HG03139 (cell line): ENCODE data around the gene HIPK2.

Experiments used
- ATAC-seq: cut with Tn5 transposase; IDR thresholded peaks from one replicate; pipeline ENCODE4 v1.9.1; 2021; ENCODE audit not compliant: unreplicated experiment

HIPK2 gene

GRCh38 chr7:139753081-139753692 lies 24.6 kb downstream of the HIPK2 start:
- no peak for ATAC-seq

- ATAC-seq = no peak
Measured at GRCh38 chr7:139752604-139753003, 25.2 kb downstream of the HIPK2 start.

GRCh38 chr7:139752148-139752547 lies 25.6 kb downstream of the HIPK2 start:
- no peak for ATAC-seq

GRCh38 chr7:139750459-139751095 lies 27.2 kb downstream of the HIPK2 start:
- ATAC-seq = no peak

- no peak for ATAC-seq
Measured at GRCh38 chr7:139749545-139749944, 28.3 kb downstream of the HIPK2 start.

GRCh38 chr7:139748941-139749340 lies 28.9 kb downstream of the HIPK2 start:
- ATAC-seq = no peak

- no peak for ATAC-seq
Measured at GRCh38 chr7:139748373-139748765, 29.4 kb downstream of the HIPK2 start.

GRCh38 chr7:139747662-139748372 lies 30.0 kb downstream of the HIPK2 start:
- ATAC-seq = no peak

- ATAC-seq = no peak
Measured at GRCh38 chr7:139746652-139747051, 31.1 kb downstream of the HIPK2 start.

- no peak for ATAC-seq
Measured at GRCh38 chr7:139745678-139746143, 32.1 kb downstream of the HIPK2 start.

GRCh38 chr7:139744768-139745677 lies 32.8 kb downstream of the HIPK2 start:
- ATAC-seq = no peak

- ATAC-seq = no peak
Measured at GRCh38 chr7:139743967-139744767, 33.6 kb downstream of the HIPK2 start.

- no peak for ATAC-seq
Measured at GRCh38 chr7:139743267-139743966, 34.4 kb downstream of the HIPK2 start.

- ATAC-seq = no peak
Measured at GRCh38 chr7:139741789-139742344, 35.9 kb downstream of the HIPK2 start.

GRCh38 chr7:139741239-139741638 lies 36.6 kb downstream of the HIPK2 start:
- ATAC-seq = no peak

GRCh38 chr7:139739863-139740597 lies 37.8 kb downstream of the HIPK2 start:
- no peak for ATAC-seq

- ATAC-seq = no peak
Measured at GRCh38 chr7:139738772-139739171, 39.0 kb downstream of the HIPK2 start.

- no peak for ATAC-seq
Measured at GRCh38 chr7:139738101-139738489, 39.7 kb downstream of the HIPK2 start.
